Measurements from ENCODE around the gene C1orf35. TPM values are rescaled to one million over a fixed set of nuclear protein-coding genes. Genes with fewer than 3 reads are reported as not detected.

The C1orf35 gene
- total and polyA plus RNA-seq, 9 of the 15 experiments (the other 6 are each of a cell fraction or from before 2014, with no cell fraction given): 3.2 to 48.7 (median 12.5) TPM

GRCh38 chr1:228139406-228139930 is 36.3 kb upstream of the C1orf35 start (continued):
- TF ChIP-seq E2F5 (CRISPR knock-in tag; IDR thresholded peaks at IDR 0.05): no peak
- TF ChIP-seq SMAD2 (IDR thresholded peaks at IDR 0.05; ENCODE audit: low read depth, low read length): no peak
- peak; percentile 84 for TF ChIP-seq POLR2A (conservative IDR thresholded peaks at IDR 0.05)
- no peak for TF ChIP-seq PHB (CRISPR knock-in tag; IDR thresholded peaks at IDR 0.05)
- TF ChIP-seq USF2 (CRISPR knock-in tag; IDR thresholded peaks at IDR 0.05): no peak
- no peak for TF ChIP-seq KDM5B (IDR thresholded peaks at IDR 0.05; ENCODE audit: insufficient replicate concordance, low read depth, low read length)
- no peak for TF ChIP-seq CBFA2T3 (IDR thresholded peaks at IDR 0.05)
- TF ChIP-seq CUX1 (CRISPR knock-in tag; IDR thresholded peaks at IDR 0.05): no peak
- TF ChIP-seq MGA (IDR thresholded peaks at IDR 0.05): no peak; the same call in 1 of the 2 replicates
